ENCODE measurements around the gene LINGO4.

Gene LINGO4

GRCh38 chr1:151813271-151813977, 8.2 kb upstream of the LINGO4 start:
- no peak overlapping the region for H3K4me3 ChIP-seq (ENCODE audit: insufficient read length, low read depth)

GRCh38 chr1:151811181-151811580, 6.0 kb upstream of the LINGO4 start:
- Histone ChIP-seq H3K9ac (ENCODE audit: insufficient read length, low read depth) (no peak overlapping the region), H3K4me3 (ENCODE audit: insufficient read length, low read depth) (no peak overlapping the region), H3K27me3 (ENCODE audit: insufficient read depth, insufficient read length) (no peaks in the 10 kb centered on the region), H3K36me3 (ENCODE audit: insufficient read depth, insufficient read length, low read length) (no peaks in the 10 kb centered on the region), H3K9me3 (ENCODE audit: insufficient read depth, low read length) (no peaks in the 10 kb centered on the region), H3K4me1 (ENCODE audit: insufficient read depth, insufficient read length) (peaks cover 9% of the 10 kb centered on the region)
- TF ChIP-seq ZNF274 (IDR thresholded peaks at IDR 0.05; ENCODE audit: low read depth, low read length), result no peak
- TF ChIP-seq SUZ12 (IDR thresholded peaks at IDR 0.05; ENCODE audit: extremely low read depth, insufficient read depth, insufficient read length), result no peak
- TF ChIP-seq YY1 (IDR thresholded peaks at IDR 0.05; ENCODE audit: insufficient read depth, insufficient read length), result no peak
- DNase-seq (ENCODE audit: low read depth, low spot score), result no peak

More at GRCh38 chr1:151813271-151813977, 8.2 kb upstream of the LINGO4 start:
- Histone ChIP-seq H3K9me3 (ENCODE audit: insufficient read depth, low read length) (no peaks in the 10 kb centered on the region), H3K27me3 (ENCODE audit: insufficient read depth, insufficient read length) (peaks cover 3% of the 10 kb centered on the region), H3K36me3 (ENCODE audit: insufficient read depth, insufficient read length, low read length) (no peaks in the 10 kb centered on the region), H3K9ac (ENCODE audit: insufficient read length, low read depth) (no peak overlapping the region), H3K4me1 (ENCODE audit: insufficient read depth, insufficient read length) (peaks cover 9% of the 10 kb centered on the region)
- no peak for DNase-seq (ENCODE audit: low read depth, low spot score)
- no peak for TF ChIP-seq ZNF274 (IDR thresholded peaks at IDR 0.05; ENCODE audit: low read depth, low read length)
- no peak for TF ChIP-seq YY1 (IDR thresholded peaks at IDR 0.05; ENCODE audit: insufficient read depth, insufficient read length)
- no peak for TF ChIP-seq SUZ12 (IDR thresholded peaks at IDR 0.05; ENCODE audit: extremely low read depth, insufficient read depth, insufficient read length)

GRCh38 chr1:151809985-151810556, 4.9 kb upstream of the LINGO4 start:
- TF ChIP-seq SUZ12 (IDR thresholded peaks at IDR 0.05; ENCODE audit: extremely low read depth, insufficient read depth, insufficient read length) (no peak), YY1 (IDR thresholded peaks at IDR 0.05; ENCODE audit: insufficient read depth, insufficient read length) (no peak), ZNF274 (IDR thresholded peaks at IDR 0.05; ENCODE audit: low read depth, low read length) (no peak)
- peaks cover 5% of the 10 kb centered on the region for H3K4me1 ChIP-seq (ENCODE audit: insufficient read depth, insufficient read length)
- H3K9ac ChIP-seq (ENCODE audit: insufficient read length, low read depth), result no peak overlapping the region
- no peak overlapping the region for H3K4me3 ChIP-seq (ENCODE audit: insufficient read length, low read depth)
- H3K9me3 ChIP-seq (ENCODE audit: insufficient read depth, low read length), result no peaks in the 10 kb centered on the region
- no peaks in the 10 kb centered on the region for H3K27me3 ChIP-seq (ENCODE audit: insufficient read depth, insufficient read length)
- H3K36me3 ChIP-seq (ENCODE audit: insufficient read depth, insufficient read length, low read length), result no peaks in the 10 kb centered on the region
- peak; percentile 43 for DNase-seq (ENCODE audit: low read depth, low spot score)

- Histone ChIP-seq H3K9ac (ENCODE audit: insufficient read length, low read depth) (no peak overlapping the region), H3K27me3 (ENCODE audit: insufficient read depth, insufficient read length) (no peaks in the 10 kb centered on the region), H3K36me3 (ENCODE audit: insufficient read depth, insufficient read length, low read length) (no peaks in the 10 kb centered on the region), H3K9me3 (ENCODE audit: insufficient read depth, low read length) (no peaks in the 10 kb centered on the region), H3K4me1 (ENCODE audit: insufficient read depth, insufficient read length) (peaks cover 3% of the 10 kb centered on the region), H3K4me3 (ENCODE audit: insufficient read length, low read depth) (no peak overlapping the region)
- DNase-seq (ENCODE audit: low read depth, low spot score), result no peak
- TF ChIP-seq ZNF274 (IDR thresholded peaks at IDR 0.05; ENCODE audit: low read depth, low read length), result no peak
- TF ChIP-seq YY1 (IDR thresholded peaks at IDR 0.05; ENCODE audit: insufficient read depth, insufficient read length), result no peak
- no peak for TF ChIP-seq SUZ12 (IDR thresholded peaks at IDR 0.05; ENCODE audit: extremely low read depth, insufficient read depth, insufficient read length)
Measured at GRCh38 chr1:151809290-151809984, 4.2 kb upstream of the LINGO4 start.

GRCh38 chr1:151807766-151808165, 2.5 kb upstream of the LINGO4 start:
- Histone ChIP-seq H3K9ac (ENCODE audit: insufficient read length, low read depth) (no peak overlapping the region), H3K36me3 (ENCODE audit: insufficient read depth, insufficient read length, low read length) (no peaks in the 10 kb centered on the region), H3K27me3 (ENCODE audit: insufficient read depth, insufficient read length) (no peaks in the 10 kb centered on the region), H3K4me1 (ENCODE audit: insufficient read depth, insufficient read length) (peaks cover 3% of the 10 kb centered on the region), H3K9me3 (ENCODE audit: insufficient read depth, low read length) (no peaks in the 10 kb centered on the region), H3K4me3 (ENCODE audit: insufficient read length, low read depth) (no peak overlapping the region)
- no peak for DNase-seq (ENCODE audit: low read depth, low spot score)
- TF ChIP-seq YY1 (IDR thresholded peaks at IDR 0.05; ENCODE audit: insufficient read depth, insufficient read length), result no peak
- TF ChIP-seq SUZ12 (IDR thresholded peaks at IDR 0.05; ENCODE audit: extremely low read depth, insufficient read depth, insufficient read length), result no peak

GRCh38 chr1:151807131-151807530, 1.9 kb upstream of the LINGO4 start:
- Histone ChIP-seq H3K36me3 (ENCODE audit: insufficient read depth, insufficient read length, low read length) (no peaks in the 10 kb centered on the region), H3K27me3 (ENCODE audit: insufficient read depth, insufficient read length) (no peaks in the 10 kb centered on the region), H3K4me3 (ENCODE audit: insufficient read length, low read depth) (no peak overlapping the region), H3K4me1 (ENCODE audit: insufficient read depth, insufficient read length) (peaks cover 3% of the 10 kb centered on the region), H3K9ac (ENCODE audit: insufficient read length, low read depth) (no peak overlapping the region), H3K9me3 (ENCODE audit: insufficient read depth, low read length) (no peaks in the 10 kb centered on the region)
- no peak for TF ChIP-seq YY1 (IDR thresholded peaks at IDR 0.05; ENCODE audit: insufficient read depth, insufficient read length)
- no peak for TF ChIP-seq ZNF274 (IDR thresholded peaks at IDR 0.05; ENCODE audit: low read depth, low read length)
- no peak for TF ChIP-seq SUZ12 (IDR thresholded peaks at IDR 0.05; ENCODE audit: extremely low read depth, insufficient read depth, insufficient read length)
- DNase-seq (ENCODE audit: low read depth, low spot score), result no peak

- Histone ChIP-seq H3K4me3 (ENCODE audit: insufficient read length, low read depth) (no peak overlapping the region), H3K27me3 (ENCODE audit: insufficient read depth, insufficient read length) (no peaks in the 10 kb centered on the region), H3K36me3 (ENCODE audit: insufficient read depth, insufficient read length, low read length) (no peaks in the 10 kb centered on the region), H3K4me1 (ENCODE audit: insufficient read depth, insufficient read length) (peaks cover 3% of the 10 kb centered on the region), H3K9ac (ENCODE audit: insufficient read length, low read depth) (no peak overlapping the region), H3K9me3 (ENCODE audit: insufficient read depth, low read length) (no peaks in the 10 kb centered on the region)
- DNase-seq (ENCODE audit: low read depth, low spot score), result no peak
- TF ChIP-seq ZNF274 (IDR thresholded peaks at IDR 0.05; ENCODE audit: low read depth, low read length), result no peak
- TF ChIP-seq SUZ12 (IDR thresholded peaks at IDR 0.05; ENCODE audit: extremely low read depth, insufficient read depth, insufficient read length), result no peak
- TF ChIP-seq YY1 (IDR thresholded peaks at IDR 0.05; ENCODE audit: insufficient read depth, insufficient read length), result no peak
Measured at GRCh38 chr1:151806170-151806569, 951 bp upstream of the LINGO4 start.

Data from NT2/D1 (cell line).